ENCODE data around the gene CLCN6. TPM values are rescaled to one million over a fixed set of nuclear protein-coding genes. Genes with fewer than 3 reads are reported as not detected.

The CLCN6 gene
- total RNA-seq, 4 donors from 2014 or later = 4.2 to 13.5 (median 9.9) TPM

DNA sequence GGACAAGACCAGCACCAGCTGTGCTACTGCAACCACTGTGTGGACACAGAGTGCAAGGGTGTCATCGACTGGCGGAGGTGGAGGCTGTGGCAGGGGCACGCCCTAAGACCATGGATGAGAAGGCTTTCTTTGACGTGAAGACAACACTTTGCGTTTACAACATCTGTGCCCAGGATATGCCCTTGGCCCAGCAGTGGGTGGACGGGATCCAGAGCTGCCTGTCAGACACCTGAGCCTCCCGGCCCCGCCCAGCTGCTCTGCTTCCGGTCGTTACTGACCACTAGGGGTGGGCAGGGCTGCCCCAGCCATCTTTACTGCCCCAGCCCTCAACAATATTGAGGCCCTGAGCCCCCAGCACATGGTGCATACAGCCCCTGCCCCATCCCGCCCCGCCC lies 74.2 kb downstream of the CLCN6 start:
- DNase-seq = no peak
- H3K4me1 ChIP-seq = peaks cover 0 to 12% (median 0%) of the 10 kb centered on the region in 3 donors
- intact Hi-C loops (cut with DNase I) = no loop called here
- no peaks in the 10 kb centered on the region for H3K9me3 ChIP-seq
- H3K27me3 ChIP-seq = peaks cover 0 to 64% (median 0%) of the 10 kb centered on the region in 4 donors
- H3K36me3 ChIP-seq = no peaks in the 10 kb centered on the region
- no peak for TF ChIP-seq POLR2A (IDR thresholded peaks at IDR 0.05)
- TF ChIP-seq, protein P1, sequence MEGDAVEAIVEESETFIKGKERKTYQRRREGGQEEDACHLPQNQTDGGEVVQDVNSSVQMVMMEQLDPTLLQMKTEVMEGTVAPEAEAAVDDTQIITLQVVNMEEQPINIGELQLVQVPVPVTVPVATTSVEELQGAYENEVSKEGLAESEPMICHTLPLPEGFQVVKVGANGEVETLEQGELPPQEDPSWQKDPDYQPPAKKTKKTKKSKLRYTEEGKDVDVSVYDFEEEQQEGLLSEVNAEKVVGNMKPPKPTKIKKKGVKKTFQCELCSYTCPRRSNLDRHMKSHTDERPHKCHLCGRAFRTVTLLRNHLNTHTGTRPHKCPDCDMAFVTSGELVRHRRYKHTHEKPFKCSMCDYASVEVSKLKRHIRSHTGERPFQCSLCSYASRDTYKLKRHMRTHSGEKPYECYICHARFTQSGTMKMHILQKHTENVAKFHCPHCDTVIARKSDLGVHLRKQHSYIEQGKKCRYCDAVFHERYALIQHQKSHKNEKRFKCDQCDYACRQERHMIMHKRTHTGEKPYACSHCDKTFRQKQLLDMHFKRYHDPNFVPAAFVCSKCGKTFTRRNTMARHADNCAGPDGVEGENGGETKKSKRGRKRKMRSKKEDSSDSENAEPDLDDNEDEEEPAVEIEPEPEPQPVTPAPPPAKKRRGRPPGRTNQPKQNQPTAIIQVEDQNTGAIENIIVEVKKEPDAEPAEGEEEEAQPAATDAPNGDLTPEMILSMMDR (IDR thresholded peaks at IDR 0.05) = no peak
- WGBS, 2 donors = 63% methylated on average over 10 of the region's 12 CpGs; no CpG with 5 or more reads in 1 of the 2 donors
- H3K27ac ChIP-seq = no peak overlapping the region
- no peak overlapping the region for H3K4me3 ChIP-seq

DNA sequence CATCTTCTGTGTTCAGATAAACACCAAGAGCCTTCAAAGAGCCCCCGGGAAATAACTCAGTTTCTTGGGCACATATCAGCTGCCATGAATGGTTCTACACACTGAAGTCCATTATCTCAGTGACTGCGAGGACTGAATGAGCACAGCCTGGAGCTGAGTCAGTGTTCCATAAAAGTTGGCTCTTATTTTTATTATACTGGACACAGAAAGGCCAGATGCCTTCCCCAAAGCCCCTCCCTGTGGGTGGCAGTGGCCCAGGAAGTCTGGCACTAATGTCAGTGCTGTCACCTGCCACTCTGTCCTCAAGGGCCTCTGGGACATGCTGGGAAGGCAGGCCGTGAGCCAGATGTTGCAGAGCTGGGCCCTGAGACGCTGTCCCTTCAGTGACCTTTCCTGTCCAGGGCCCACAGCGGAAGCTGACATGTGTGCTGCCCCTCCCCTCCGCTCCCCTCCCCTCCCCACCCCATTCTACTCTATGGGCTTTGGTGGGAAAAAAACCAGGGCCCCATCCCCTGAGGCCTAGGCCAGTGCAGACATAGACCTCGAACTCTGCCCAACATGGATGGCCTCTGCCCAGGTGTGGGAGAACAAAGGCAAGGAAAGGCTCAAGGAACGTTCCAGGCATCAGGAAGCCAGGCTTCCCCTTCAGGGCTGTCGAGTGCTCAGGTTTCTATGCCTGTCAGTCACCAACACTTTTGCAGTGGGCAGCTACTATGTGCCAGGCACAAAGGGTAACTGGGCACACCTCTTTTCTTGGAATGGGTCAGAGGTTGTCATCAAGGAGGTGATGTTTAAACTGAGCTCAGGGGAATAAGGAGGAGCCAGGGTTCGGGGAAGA lies 75.1 kb downstream of the CLCN6 start:
- no peak overlapping the region for H3K4me3 ChIP-seq
- no peaks in the 10 kb centered on the region for H3K9me3 ChIP-seq
- H3K4me1 ChIP-seq = peaks cover 0 to 12% (median 0%) of the 10 kb centered on the region in 3 donors
- no peak for DNase-seq
- WGBS, 2 donors = 33 to 50% methylated on average over 5 to 8 of the region's 10 CpGs
- TF ChIP-seq, protein P1 (IDR thresholded peaks at IDR 0.05) = no peak
- TF ChIP-seq POLR2A (IDR thresholded peaks at IDR 0.05) = no peak
- intact Hi-C loops (cut with DNase I) = no loop called here
- no peak overlapping the region for H3K27ac ChIP-seq
- H3K36me3 ChIP-seq = no peaks in the 10 kb centered on the region
- H3K27me3 ChIP-seq = peaks cover 0 to 57% (median 0%) of the 10 kb centered on the region in 4 donors

DNA sequence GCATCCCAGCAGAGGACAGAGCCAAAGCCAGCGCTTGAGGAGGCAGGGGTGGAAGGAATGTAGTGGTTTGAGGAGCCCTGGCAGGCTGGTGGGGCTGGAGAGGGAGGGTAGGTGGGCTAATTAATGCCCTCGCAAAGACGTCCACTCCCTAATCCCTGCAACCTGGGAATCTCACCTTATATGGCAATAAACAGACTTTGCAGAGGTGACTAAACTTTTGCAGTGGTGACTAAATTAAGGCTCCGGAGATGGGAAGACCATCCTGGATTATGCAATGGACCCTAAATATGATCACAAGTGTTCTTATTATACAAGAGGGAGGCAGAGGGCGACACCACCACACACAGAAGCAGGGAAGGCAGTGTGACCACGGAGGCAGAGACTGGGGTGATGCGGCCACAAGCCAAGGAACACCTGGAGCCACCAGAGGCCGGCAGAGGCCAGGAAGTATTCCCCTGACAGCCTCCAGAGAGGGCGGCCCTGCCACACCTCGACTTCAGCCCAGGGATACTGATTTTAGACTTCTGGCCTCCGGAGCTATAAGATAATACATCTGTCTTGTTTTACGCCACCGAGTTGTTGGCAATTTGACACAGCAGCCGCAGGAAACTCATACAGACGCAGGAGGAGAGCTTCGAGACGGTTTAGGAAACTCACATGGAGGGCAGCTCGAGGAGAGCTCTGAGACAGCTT lies 75.9 kb downstream of the CLCN6 start:
- Histone ChIP-seq H3K27ac (no peak overlapping the region), H3K27me3 (peaks cover 0 to 50% (median 0%) of the 10 kb centered on the region in 4 donors), H3K9me3 (no peaks in the 10 kb centered on the region), H3K4me1 (peaks cover 0 to 12% (median 0%) of the 10 kb centered on the region in 3 donors), H3K36me3 (no peaks in the 10 kb centered on the region), H3K4me3 (no peak overlapping the region)
- DNase-seq = no peak
- intact Hi-C loops (cut with DNase I) = no loop called here
- 72 to 79% methylated on average over 18 of the region's 18 CpGs for WGBS, 2 donors
- no peak for TF ChIP-seq POLR2A (IDR thresholded peaks at IDR 0.05)
- TF ChIP-seq, protein P1 (IDR thresholded peaks at IDR 0.05) = no peak

DNA sequence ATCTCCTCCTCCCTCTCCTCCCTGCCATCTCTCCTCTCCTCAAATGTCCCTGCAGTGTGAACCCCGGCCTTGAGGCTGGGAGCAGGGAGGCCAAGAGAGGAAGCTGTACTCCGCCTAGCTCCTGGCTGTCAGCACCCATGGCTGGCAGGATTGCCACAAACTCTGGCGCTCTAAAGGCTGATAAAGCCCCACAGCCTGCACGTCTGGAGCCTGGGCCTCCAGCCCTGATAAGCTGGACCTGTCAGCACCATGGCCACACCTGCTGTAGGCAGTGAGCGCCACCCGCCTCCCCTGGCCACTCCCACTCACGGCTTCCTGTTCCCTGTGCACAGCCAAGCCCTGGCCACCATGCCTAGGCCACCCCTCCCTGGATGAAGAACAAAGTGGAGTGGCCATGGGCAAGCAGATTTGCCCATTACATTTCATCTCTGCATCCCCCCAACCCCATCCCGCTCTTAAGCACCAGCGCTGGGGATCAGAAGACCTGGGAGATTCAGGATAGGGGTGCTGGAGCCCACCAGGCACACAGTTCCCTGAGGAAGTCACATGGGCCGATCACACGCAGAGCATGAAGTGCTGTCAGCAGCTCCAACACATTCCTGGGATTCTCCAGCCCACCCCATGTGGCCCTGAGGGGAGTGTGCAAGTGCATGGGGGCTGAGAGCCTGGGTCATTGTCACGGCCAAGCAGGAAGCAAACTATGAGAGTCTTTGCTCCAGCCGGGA lies 77.0 kb downstream of the CLCN6 start:
- Histone ChIP-seq H3K9me3 (no peaks in the 10 kb centered on the region), H3K27ac (no peak overlapping the region), H3K36me3 (no peaks in the 10 kb centered on the region), H3K4me1 (peaks cover 0 to 12% (median 0%) of the 10 kb centered on the region in 3 donors), H3K27me3 (peaks cover 0 to 39% (median 0%) of the 10 kb centered on the region in 4 donors), H3K4me3 (no peak overlapping the region)
- intact Hi-C loops (cut with DNase I) = no loop called here
- no peak for DNase-seq
- WGBS, 2 donors = 59% methylated on average over 9 of the region's 13 CpGs; no CpG with 5 or more reads in 1 of the 2 donors
- TF ChIP-seq POLR2A (IDR thresholded peaks at IDR 0.05) = no peak
- TF ChIP-seq, protein P1 (IDR thresholded peaks at IDR 0.05) = no peak
